UCSD-AML1 (cell line): ENCODE measurements around the gene RGS21.

Experiments
- DNase-seq: peaks from one replicate; lab custom pipeline; 2025; ENCODE audit not compliant: unreplicated experiment; lab: John Stamatoyannopoulos, UW

Gene RGS21

DNA sequence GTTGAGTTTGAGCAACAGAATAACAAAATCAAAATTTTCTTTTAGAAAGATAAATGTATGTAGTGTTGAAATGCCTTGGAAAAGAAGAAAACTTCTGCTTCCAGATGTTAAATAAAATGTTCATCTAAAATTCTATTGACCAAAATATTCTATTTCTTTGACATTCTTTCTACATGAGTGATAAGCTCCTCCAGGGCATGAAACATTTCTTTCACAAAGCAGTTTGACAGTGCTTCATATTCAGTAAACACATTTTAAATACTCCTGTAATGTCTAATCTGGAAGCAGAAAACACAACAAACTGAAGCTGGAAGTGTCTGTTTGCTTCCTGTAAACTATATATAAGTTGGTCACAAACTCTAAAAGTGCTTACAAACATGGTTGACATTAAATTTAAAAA, 61.5 kb downstream of the RGS21 start:
- DNase-seq = no peak

DNA sequence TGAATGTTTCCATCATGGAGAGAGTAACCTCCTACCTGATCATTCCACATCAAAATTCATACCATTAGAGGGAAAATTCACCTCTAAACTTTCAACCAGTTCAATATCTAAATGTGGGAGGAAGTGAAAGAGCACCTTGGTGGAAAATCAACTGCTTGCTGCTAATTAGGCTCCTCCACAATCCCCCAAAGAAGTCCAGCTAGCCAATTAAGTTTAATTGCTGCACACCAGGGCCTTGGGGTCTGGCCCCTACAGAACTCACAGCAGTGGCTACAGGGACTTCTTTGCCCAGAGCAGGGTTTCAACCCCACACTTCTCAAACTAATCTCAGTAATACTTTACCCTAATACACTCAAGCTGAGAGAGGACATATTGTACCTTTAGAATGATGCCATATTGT, 62.1 kb downstream of the RGS21 start:
- DNase-seq = no peak

DNA sequence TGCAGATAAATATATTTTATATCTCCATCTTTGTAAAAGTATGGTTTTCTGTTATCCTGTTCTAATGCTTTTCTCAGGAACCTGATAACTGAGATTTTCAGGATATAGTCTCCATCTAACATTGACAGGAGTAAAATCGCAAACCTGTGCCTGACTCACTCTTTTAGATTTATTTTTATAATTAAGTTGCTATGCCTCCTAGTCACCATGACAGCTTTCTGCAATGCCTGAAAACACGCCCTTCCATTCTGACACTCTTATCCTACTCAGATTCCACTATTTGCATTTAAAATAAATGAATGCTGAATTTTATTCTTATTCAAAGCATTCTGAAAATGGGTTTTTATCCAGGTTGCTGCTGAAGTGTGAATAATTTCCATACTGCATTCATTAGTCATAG, 62.8 kb downstream of the RGS21 start:
- DNase-seq = no peak

DNA sequence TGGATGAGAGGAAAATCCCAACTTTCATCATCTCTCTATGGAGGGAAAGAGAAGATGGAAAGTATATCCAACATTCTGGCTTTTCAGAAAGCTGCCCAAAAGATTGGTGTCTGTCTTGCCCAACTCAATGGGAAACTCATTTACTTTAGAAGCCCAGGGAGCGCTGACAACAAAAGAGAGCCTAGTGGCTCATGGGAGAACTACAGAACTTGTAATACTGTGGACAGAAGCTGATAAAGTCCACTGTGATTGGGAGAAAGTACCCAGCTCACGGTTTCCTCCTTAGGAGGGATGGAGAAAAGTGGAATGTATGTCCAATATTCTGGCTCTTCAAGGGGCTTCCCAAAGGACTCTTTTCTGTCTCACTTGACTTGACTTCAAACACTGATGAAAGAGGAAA, 66.0 kb downstream of the RGS21 start:
- DNase-seq = no peak

DNA sequence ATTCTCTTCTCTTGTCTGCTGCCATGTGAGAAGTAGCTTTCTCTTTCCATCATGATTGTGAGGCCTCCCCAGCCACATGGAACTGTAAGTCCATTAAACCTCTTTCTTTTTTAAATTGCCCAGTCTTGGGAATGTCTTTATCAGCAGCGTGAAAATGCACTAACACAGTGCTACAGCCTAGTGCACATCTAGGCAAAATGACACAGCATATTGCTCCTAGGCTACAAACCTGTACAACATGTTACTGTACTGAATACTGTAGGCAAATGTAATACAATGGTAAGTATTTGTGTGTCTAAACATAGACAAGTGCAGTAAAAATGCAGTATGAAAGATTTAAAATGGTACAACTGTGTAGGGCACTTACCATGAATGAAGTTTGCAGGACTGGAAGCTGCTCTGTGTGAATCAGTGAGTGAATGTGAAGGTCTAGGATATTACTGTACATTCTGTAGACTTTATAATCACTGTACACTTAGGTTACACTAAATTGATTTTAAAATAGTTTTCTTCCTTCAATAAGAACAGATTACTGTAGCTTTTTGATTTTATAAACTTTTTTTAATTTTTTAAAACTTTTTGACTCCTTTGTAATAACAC, 69.4 kb downstream of the RGS21 start:
- no peak for DNase-seq

DNA sequence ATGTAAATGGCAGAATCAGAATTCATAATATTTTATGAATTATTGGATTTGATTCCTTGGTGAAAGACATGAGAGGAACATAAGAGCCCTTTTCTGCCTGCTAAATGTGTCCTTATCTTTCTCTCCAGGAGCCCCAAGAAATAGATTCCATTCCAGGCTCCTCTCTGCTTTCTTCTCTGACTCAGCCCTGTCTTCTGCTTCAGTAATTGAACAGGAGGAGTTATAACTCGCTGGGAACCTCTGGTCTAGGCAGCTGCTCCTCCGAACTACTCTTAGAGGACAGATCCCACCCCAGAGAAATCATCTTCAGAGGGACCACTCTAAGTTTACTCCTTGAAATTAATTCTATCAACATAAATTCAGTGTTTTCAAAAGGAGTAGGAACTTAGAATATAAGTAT, 78.4 kb downstream of the RGS21 start:
- DNase-seq = no peak

DNA sequence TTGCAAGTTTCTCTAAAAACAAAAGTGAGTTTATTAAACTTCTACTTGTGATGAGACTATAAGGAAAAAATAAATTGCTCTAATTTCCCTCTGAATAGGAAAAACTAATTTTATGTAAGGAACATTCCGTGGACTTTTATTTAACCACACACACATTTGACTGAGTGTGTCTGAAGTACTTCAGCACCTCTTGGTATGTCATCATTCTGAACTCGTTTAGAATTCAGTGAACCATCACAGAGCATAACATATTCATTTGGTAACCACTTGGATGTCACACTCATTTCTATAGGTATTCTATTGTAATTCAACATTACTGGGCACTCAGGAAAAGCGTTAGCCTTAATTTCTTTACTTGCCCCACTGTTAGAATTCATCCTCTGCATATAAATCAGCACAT, 79.1 kb downstream of the RGS21 start:
- no peak for DNase-seq

DNA sequence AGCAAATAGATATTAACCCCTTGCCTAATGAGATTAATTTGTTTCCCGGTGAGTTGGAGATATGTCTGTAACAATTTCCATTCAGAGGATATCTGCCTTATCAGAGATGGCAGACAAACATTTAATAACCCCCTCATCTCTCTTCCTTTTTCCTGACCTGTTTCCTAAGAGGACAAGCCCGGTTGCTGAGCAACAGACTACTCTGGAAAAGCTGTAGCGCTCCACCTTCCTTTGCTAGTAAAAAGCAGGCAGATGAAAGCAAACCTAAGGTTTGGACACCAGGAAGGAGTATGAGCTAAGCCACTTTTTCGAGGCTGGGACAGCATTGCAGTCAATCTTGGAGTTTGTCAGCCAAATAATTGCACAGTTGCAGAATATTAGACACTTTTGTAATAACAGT, 82.4 kb downstream of the RGS21 start:
- DNase-seq = no peak

DNA sequence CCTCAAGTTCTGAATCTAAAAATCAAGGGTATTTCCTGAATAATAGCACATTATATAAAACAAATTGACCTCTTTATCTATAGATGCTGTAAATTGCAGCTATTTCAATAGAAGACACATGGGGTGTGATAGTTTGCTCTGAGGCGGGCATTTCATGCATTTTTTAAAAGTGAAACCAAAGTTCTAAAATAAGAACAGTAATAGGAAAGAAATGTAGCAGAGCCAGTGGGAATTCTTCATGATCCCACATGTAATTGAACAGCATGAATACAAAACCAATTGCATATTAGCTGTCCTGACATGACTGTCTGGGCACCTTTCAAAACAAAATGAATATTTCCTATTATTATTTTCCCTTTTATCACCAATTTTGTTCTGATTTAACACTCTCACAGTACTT, 85.0 kb downstream of the RGS21 start:
- DNase-seq = no peak

DNA sequence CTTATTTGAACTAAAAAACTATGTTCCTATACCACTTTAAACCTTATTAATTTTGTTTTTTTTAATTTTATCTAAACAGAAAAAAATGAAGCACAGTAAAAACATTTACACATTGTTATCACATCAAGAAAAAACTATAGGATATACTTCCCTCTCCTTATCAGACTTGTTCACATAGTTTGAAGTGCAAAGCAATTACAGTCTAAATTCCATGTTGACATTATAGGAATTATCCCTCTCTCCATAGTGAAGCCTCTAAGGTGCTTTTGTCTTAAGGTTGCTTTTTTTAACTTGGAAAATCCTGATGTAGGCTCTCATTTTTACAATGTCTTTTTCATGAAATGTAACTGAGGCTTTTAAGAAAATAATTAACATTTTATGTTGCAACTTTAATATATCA, 85.8 kb downstream of the RGS21 start:
- DNase-seq = no peak

DNA sequence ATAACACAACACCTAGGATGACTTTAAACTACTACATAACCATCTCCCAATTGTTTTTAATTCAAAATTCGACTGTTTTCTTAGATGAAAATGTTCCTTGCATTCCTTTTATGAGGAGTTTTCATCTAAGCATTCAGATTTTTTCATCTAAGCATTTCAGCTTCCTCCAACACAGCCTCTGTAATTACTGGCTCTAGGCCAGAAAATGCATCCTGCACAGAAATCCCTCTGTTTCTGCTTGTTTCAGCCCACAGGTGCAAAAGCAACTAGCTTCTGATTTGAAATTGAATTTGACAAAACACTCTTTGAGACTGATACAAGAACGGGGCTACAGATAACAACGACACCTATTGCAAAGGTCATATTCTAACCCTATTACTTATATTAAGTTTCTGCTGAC, 90.4 kb downstream of the RGS21 start:
- no peak for DNase-seq
